MM.1S (cell line): ENCODE measurements around the gene ZNF678.

Experiments
- EZH2 ChIP-seq: fragments of 300-600 bp; sonication (generic); optimal IDR thresholded peaks from 2 replicates; pipeline ENCODE3; 2017; ENCODE audit warnings: low read depth, mild to moderate bottlenecking, antibody characterized with exemption, low read length, mixed read lengths
- TF ChIP-seq, protein P1 (sequence below): fragments of 300-600 bp; sonication (generic); IDR thresholded peaks from 2 replicates; pipeline ENCODE4 v1.5.1; 2016; ENCODE audit warnings: antibody characterized with exemption, low read length, mixed read lengths

DNA sequence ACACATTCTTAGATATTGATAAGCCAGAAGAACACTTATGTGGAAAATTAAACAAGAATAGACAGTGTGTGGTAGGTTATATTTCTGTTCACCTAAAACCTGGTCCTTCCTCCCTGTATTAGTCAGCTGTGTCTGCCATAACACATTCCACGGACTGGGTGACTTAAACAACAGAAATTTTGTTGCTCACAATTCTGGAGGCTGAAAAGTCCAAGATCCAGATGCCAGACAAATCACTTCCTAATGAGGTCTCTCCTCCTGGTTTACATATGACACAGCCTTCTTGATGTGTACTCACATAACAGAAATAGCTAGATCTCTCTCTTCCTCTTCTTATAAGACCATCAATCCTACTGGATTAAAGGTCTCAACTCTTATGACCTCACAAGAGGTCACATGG lies 146.1 kb downstream of the ZNF678 start:
- TF ChIP-seq, protein P1, sequence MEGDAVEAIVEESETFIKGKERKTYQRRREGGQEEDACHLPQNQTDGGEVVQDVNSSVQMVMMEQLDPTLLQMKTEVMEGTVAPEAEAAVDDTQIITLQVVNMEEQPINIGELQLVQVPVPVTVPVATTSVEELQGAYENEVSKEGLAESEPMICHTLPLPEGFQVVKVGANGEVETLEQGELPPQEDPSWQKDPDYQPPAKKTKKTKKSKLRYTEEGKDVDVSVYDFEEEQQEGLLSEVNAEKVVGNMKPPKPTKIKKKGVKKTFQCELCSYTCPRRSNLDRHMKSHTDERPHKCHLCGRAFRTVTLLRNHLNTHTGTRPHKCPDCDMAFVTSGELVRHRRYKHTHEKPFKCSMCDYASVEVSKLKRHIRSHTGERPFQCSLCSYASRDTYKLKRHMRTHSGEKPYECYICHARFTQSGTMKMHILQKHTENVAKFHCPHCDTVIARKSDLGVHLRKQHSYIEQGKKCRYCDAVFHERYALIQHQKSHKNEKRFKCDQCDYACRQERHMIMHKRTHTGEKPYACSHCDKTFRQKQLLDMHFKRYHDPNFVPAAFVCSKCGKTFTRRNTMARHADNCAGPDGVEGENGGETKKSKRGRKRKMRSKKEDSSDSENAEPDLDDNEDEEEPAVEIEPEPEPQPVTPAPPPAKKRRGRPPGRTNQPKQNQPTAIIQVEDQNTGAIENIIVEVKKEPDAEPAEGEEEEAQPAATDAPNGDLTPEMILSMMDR = no peak
- TF ChIP-seq EZH2 = no peak
